ENCODE data around the gene KCNIP4. TPM values are rescaled to one million over a fixed set of nuclear protein-coding genes. Genes with fewer than 3 reads are reported as not detected.

Gene KCNIP4
- total RNA-seq, 1 donor, result not detected

GRCh38 chr4:20881658-20882057, 1066.9 kb downstream of the KCNIP4 start:
- H3K27me3 ChIP-seq (ENCODE audit: insufficient read depth, low read length), result no peaks in the 10 kb centered on the region
- H3K4me3 ChIP-seq (ENCODE audit: insufficient read depth, low read length), result no peak overlapping the region
- H3K27ac ChIP-seq (ENCODE audit: low read depth, low read length), result no peak overlapping the region
- H4K20me1 ChIP-seq (ENCODE audit: insufficient read depth, low read length), result no peaks in the 10 kb centered on the region
- H3K79me2 ChIP-seq (ENCODE audit: insufficient read depth, low read length), result no peaks in the 10 kb centered on the region
- no peak overlapping the region for H3K4me2 ChIP-seq (ENCODE audit: insufficient read depth, low read length)
- no peak for TF ChIP-seq CTCF (IDR thresholded peaks at IDR 0.05; ENCODE audit: extremely low read depth, low read depth, low read length)
- no peak overlapping the region for H2AFZ ChIP-seq (ENCODE audit: low read length)
- peaks cover 2% of the 10 kb centered on the region for H3K9me3 ChIP-seq (ENCODE audit: low read depth, low read length)
- DNase-seq (ENCODE audit: insufficient read length, low spot score, missing footprints), result no peak
- H3K4me1 ChIP-seq (ENCODE audit: insufficient read depth, low read length), result no peaks in the 10 kb centered on the region
- no peaks in the 10 kb centered on the region for H3K36me3 ChIP-seq (ENCODE audit: insufficient read depth, low read length)

GRCh38 chr4:20878806-20879205, 1069.8 kb downstream of the KCNIP4 start:
- no peak for DNase-seq (ENCODE audit: insufficient read length, low spot score, missing footprints)
- peaks cover 2% of the 10 kb centered on the region for H3K9me3 ChIP-seq (ENCODE audit: low read depth, low read length)
- no peak for TF ChIP-seq CTCF (IDR thresholded peaks at IDR 0.05; ENCODE audit: extremely low read depth, low read depth, low read length)
- H3K27ac ChIP-seq (ENCODE audit: low read depth, low read length), result no peak overlapping the region
- no peaks in the 10 kb centered on the region for H3K79me2 ChIP-seq (ENCODE audit: insufficient read depth, low read length)
- H3K4me2 ChIP-seq (ENCODE audit: insufficient read depth, low read length), result no peak overlapping the region
- H3K36me3 ChIP-seq (ENCODE audit: insufficient read depth, low read length), result no peaks in the 10 kb centered on the region
- H2AFZ ChIP-seq (ENCODE audit: low read length), result no peak overlapping the region
- no peaks in the 10 kb centered on the region for H3K4me1 ChIP-seq (ENCODE audit: insufficient read depth, low read length)
- no peaks in the 10 kb centered on the region for H3K27me3 ChIP-seq (ENCODE audit: insufficient read depth, low read length)
- no peaks in the 10 kb centered on the region for H4K20me1 ChIP-seq (ENCODE audit: insufficient read depth, low read length)
- no peak overlapping the region for H3K4me3 ChIP-seq (ENCODE audit: insufficient read depth, low read length)

- H4K20me1 ChIP-seq (ENCODE audit: insufficient read depth, low read length), result no peaks in the 10 kb centered on the region
- H3K4me2 ChIP-seq (ENCODE audit: insufficient read depth, low read length), result no peak overlapping the region
- no peak overlapping the region for H3K4me3 ChIP-seq (ENCODE audit: insufficient read depth, low read length)
- no peaks in the 10 kb centered on the region for H3K9me3 ChIP-seq (ENCODE audit: low read depth, low read length)
- H2AFZ ChIP-seq (ENCODE audit: low read length), result no peak overlapping the region
- H3K27me3 ChIP-seq (ENCODE audit: insufficient read depth, low read length), result no peaks in the 10 kb centered on the region
- no peaks in the 10 kb centered on the region for H3K79me2 ChIP-seq (ENCODE audit: insufficient read depth, low read length)
- no peak overlapping the region for H3K27ac ChIP-seq (ENCODE audit: low read depth, low read length)
- DNase-seq (ENCODE audit: insufficient read length, low spot score, missing footprints), result no peak
- no peaks in the 10 kb centered on the region for H3K4me1 ChIP-seq (ENCODE audit: insufficient read depth, low read length)
- TF ChIP-seq CTCF (IDR thresholded peaks at IDR 0.05; ENCODE audit: extremely low read depth, low read depth, low read length), result no peak
- no peaks in the 10 kb centered on the region for H3K36me3 ChIP-seq (ENCODE audit: insufficient read depth, low read length)
These were observed 1078.1 kb downstream of the KCNIP4 start for GRCh38 chr4:20870436-20870835.

GRCh38 chr4:20868108-20868507, 1080.5 kb downstream of the KCNIP4 start:
- Histone ChIP-seq H3K79me2 (ENCODE audit: insufficient read depth, low read length) (no peaks in the 10 kb centered on the region), H3K27me3 (ENCODE audit: insufficient read depth, low read length) (no peaks in the 10 kb centered on the region), H3K36me3 (ENCODE audit: insufficient read depth, low read length) (no peaks in the 10 kb centered on the region), H3K27ac (ENCODE audit: low read depth, low read length) (no peak overlapping the region), H3K4me2 (ENCODE audit: insufficient read depth, low read length) (no peak overlapping the region), H3K4me3 (ENCODE audit: insufficient read depth, low read length) (no peak overlapping the region), H3K9me3 (ENCODE audit: low read depth, low read length) (no peaks in the 10 kb centered on the region), H3K4me1 (ENCODE audit: insufficient read depth, low read length) (no peaks in the 10 kb centered on the region), H2AFZ (ENCODE audit: low read length) (no peak overlapping the region), H4K20me1 (ENCODE audit: insufficient read depth, low read length) (no peaks in the 10 kb centered on the region)
- no peak for DNase-seq (ENCODE audit: insufficient read length, low spot score, missing footprints)
- TF ChIP-seq CTCF (IDR thresholded peaks at IDR 0.05; ENCODE audit: extremely low read depth, low read depth, low read length), result no peak
